MCF 10A (cell line): ENCODE measurements around the gene ZFP36L2. TPM values are rescaled to one million over a fixed set of nuclear protein-coding genes. Genes with fewer than 3 reads are reported as not detected.

Experiments used
- BruUV-seq: library from RNA; stranded (reverse); fragments of 400-500 nt; replicated peaks from 2 replicates; lab custom pipeline; 2021; lab: Mats Ljungman, UMichigan
- CTCF ChIA-PET: fragments of 300-600 bp; sonication (Branson Sonifier 250); formaldehyde crosslinking; extraction: SDS; loops from one replicate; lab custom pipeline; 2021; ENCODE audit warnings: antibody characterized with exemption, inconsistent platforms; lab: Yijun Ruan, JAX
- POLR2A ChIA-PET: fragments of 300-600, 350-650 bp; sonication (Branson Sonifier 250); formaldehyde crosslinking; extraction: SDS; loops from one replicate; lab custom pipeline; 2020; ENCODE audit warnings: antibody characterized with exemption, inconsistent platforms; lab: Yijun Ruan, JAX
- DNase-seq: peaks from one replicate; pipeline ENCODE4 v3.0.0-alpha.2; 2018; ENCODE audit not compliant: unreplicated experiment
- H3K27ac Mint-ChIP-seq: one replicate; pipeline ENCODE4 v1.8.0; 2022; ENCODE audit warnings: mild to moderate bottlenecking, low read depth, mixed read lengths; ENCODE audit not compliant: unreplicated experiment
- H3K27me3 Mint-ChIP-seq: one replicate; pipeline ENCODE4 v1.8.0; 2022; ENCODE audit warnings: mixed read lengths; ENCODE audit not compliant: insufficient read depth, unreplicated experiment
- H3K36me3 Mint-ChIP-seq: one replicate; pipeline ENCODE4 v1.8.0; 2022; ENCODE audit warnings: mild to moderate bottlenecking, moderate library complexity, mixed read lengths; ENCODE audit not compliant: insufficient read depth, unreplicated experiment
- H3K4me1 Mint-ChIP-seq: one replicate; pipeline ENCODE4 v1.8.0; 2022; ENCODE audit warnings: mixed read lengths; ENCODE audit not compliant: insufficient read depth, unreplicated experiment
- H3K4me3 Mint-ChIP-seq: one replicate; pipeline ENCODE4 v1.8.0; 2022; ENCODE audit warnings: mild to moderate bottlenecking, moderate library complexity, mixed read lengths; ENCODE audit not compliant: unreplicated experiment
- H3K9me3 Mint-ChIP-seq: one replicate; pipeline ENCODE4 v1.8.0; 2022; ENCODE audit warnings: mixed read lengths; ENCODE audit not compliant: unreplicated experiment
- CTCF ChIP-seq: fragments of 200-600 bp; IDR thresholded peaks from one replicate; pipeline ENCODE4 v1.8.0; 2022; ENCODE audit warnings: antibody characterized with exemption, mild to moderate bottlenecking; ENCODE audit not compliant: unreplicated experiment
- intact Hi-C: fragments of 100-400 bp; cut with micrococcal nuclease; formaldehyde crosslinking; loops from 2 replicates; pipeline ENCODE4 v1.14.1; 2022
- total RNA-seq: library from RNA; stranded (reverse); gene quantifications from 2 replicates; pipeline ENCODE4 v1.2.3, GENCODE V29; 2022

Gene ZFP36L2
- total RNA-seq, 1 experiment from 2014 or later = 162 TPM

GRCh38 chr2:43197588-43197896 lies 28.9 kb downstream of the ZFP36L2 start:
- POLR2A ChIA-PET = interaction anchor here (0.6 kb wide), 1 partner anchor 153 kb away, joined by 3 read pairs; no protein-coding TSS in a partner anchor
- intact Hi-C loops = no loop called here
- Mint-ChIP-seq H3K27me3 (no peaks in the 10 kb centered on the region), H3K4me3 (no peak overlapping the region), H3K4me1 (peaks cover 15% of the 10 kb centered on the region), H3K9me3 (no peaks in the 10 kb centered on the region), H3K36me3 (no peaks in the 10 kb centered on the region), H3K27ac (no peak overlapping the region)
- no peak for TF ChIP-seq CTCF
- CTCF ChIA-PET = no interaction called here
- BruUV-seq = no TSS peak
- DNase-seq = no peak

GRCh38 chr2:43196768-43197587 lies 29.4 kb downstream of the ZFP36L2 start:
- ChIA-PET POLR2A (interaction anchor here (0.6 kb wide), 1 partner anchor 152 kb away, joined by 3 read pairs; no protein-coding TSS in a partner anchor), CTCF (interaction anchor here (0.6 kb wide), 2 partner anchors 21 to 273 kb away, joined by 3 to 4 read pairs; no protein-coding TSS in a partner anchor)
- H3K4me1 Mint-ChIP-seq = peaks cover 15% of the 10 kb centered on the region
- no peak for TF ChIP-seq CTCF
- intact Hi-C loops = no loop called here
- H3K9me3 Mint-ChIP-seq = no peaks in the 10 kb centered on the region
- H3K4me3 Mint-ChIP-seq = no peak overlapping the region
- H3K27ac Mint-ChIP-seq = no peak overlapping the region
- no TSS peak for BruUV-seq
- no peaks in the 10 kb centered on the region for H3K27me3 Mint-ChIP-seq
- no peaks in the 10 kb centered on the region for H3K36me3 Mint-ChIP-seq
- DNase-seq = no peak

- no peak for DNase-seq
- intact Hi-C loops = no loop called here
- Mint-ChIP-seq H3K4me3 (no peak overlapping the region), H3K27ac (no peak overlapping the region), H3K36me3 (no peaks in the 10 kb centered on the region), H3K4me1 (peaks cover 8% of the 10 kb centered on the region), H3K9me3 (no peaks in the 10 kb centered on the region), H3K27me3 (no peaks in the 10 kb centered on the region)
- POLR2A ChIA-PET = interaction anchor here (0.7 to 1.5 kb wide), 2 partner anchors 10 to 28 kb away, joined by 3 to 4 read pairs; no protein-coding TSS in a partner anchor
- CTCF ChIA-PET = no interaction called here
- no peak for TF ChIP-seq CTCF
- no TSS peak for BruUV-seq
These were observed 32.1 kb downstream of the ZFP36L2 start for GRCh38 chr2:43194121-43194869.

GRCh38 chr2:43193652-43194120 lies 32.7 kb downstream of the ZFP36L2 start:
- intact Hi-C loops = no loop called here
- no peaks in the 10 kb centered on the region for H3K27me3 Mint-ChIP-seq
- H3K4me3 Mint-ChIP-seq = no peak overlapping the region
- H3K36me3 Mint-ChIP-seq = no peaks in the 10 kb centered on the region
- H3K9me3 Mint-ChIP-seq = no peaks in the 10 kb centered on the region
- no peak overlapping the region for H3K27ac Mint-ChIP-seq
- no TSS peak for BruUV-seq
- TF ChIP-seq CTCF = no peak
- H3K4me1 Mint-ChIP-seq = peaks cover 5% of the 10 kb centered on the region
- CTCF ChIA-PET = no interaction called here
- POLR2A ChIA-PET = interaction anchor here (0.6 to 0.7 kb wide), 2 partner anchors 10 to 68 kb away, joined by 3 read pairs; no protein-coding TSS in a partner anchor
- DNase-seq = no peak
